Gastroesophageal sphincter (tissue), 4 donors: Measurements from ENCODE around the gene BMP5. TPM values are rescaled to one million over a fixed set of nuclear protein-coding genes. Genes with fewer than 3 reads are reported as not detected.

Experiments used
- ATAC-seq: fragments of 150-250 bp; one replicate; pipeline ENCODE4 v1.9.1; 2016; ENCODE audit warnings: mild to moderate bottlenecking, moderate library complexity
- H3K27ac ChIP-seq, 4 donors: fragments of 200-600 bp; sonication (generic) in 3 of 4; 1 replicate in 3 of 4; 2 replicates in 1 of 4; pipeline ENCODE4 v1.5.1; 2016 to 2019
- H3K27me3 ChIP-seq: fragments of 200-600 bp; sonication (generic); one replicate; pipeline ENCODE4 v1.5.1; 2019
- H3K36me3 ChIP-seq, 2 donors: fragments of 200-600 bp; sonication (generic); one replicate each; pipeline ENCODE4 v1.5.1; 2019; ENCODE audit warnings: control low read depth in 1 of 2
- H3K4me1 ChIP-seq, 3 donors: fragments of 200-600 bp; sonication (generic); 1 replicate in 2 of 3; 2 replicates in 1 of 3; pipeline ENCODE4 v1.5.1; 2016 to 2019; ENCODE audit warnings: control low read depth in 2 of 3
- H3K4me3 ChIP-seq, 2 donors: fragments of 200-600 bp; sonication (generic); one replicate each; pipeline ENCODE4 v1.5.1; 2019; ENCODE audit warnings: mild to moderate bottlenecking in 1 of 2, moderate library complexity in 1 of 2
- H3K9me3 ChIP-seq, 3 donors: fragments of 200-600 bp; sonication (generic); one replicate each; pipeline ENCODE4 v1.5.1; 2017 to 2019; ENCODE audit warnings: control low read depth in 2 of 3
- CTCF ChIP-seq, 4 experiments: fragments of 200-600 bp in 2 of 4; fragments of 450-650 bp in 2 of 4; sonication (generic) in 1 of 4; IDR thresholded peaks; one replicate each; pipeline ENCODE4 v1.5.1; 2017 to 2019; ENCODE audit warnings: antibody characterized with exemption in 4 of 4, mild to moderate bottlenecking in 2 of 4, moderate library complexity in 2 of 4
- EP300 ChIP-seq: sonication (generic); formaldehyde crosslinking; IDR thresholded peaks from one replicate; pipeline ENCODE4 v1.6.1; 2017; ENCODE audit warnings: antibody characterized with exemption, mild to moderate bottlenecking
- POLR2A ChIP-seq, 2 donors: fragments of 450-650 bp; IDR thresholded peaks; one replicate each; pipeline ENCODE4 v1.6.1; 2017; ENCODE audit warnings: antibody characterized with exemption in 2 of 2, mild to moderate bottlenecking in 2 of 2, moderate library complexity in 1 of 2
- POLR2AphosphoS5 ChIP-seq: sonication (generic); formaldehyde crosslinking; IDR thresholded peaks from one replicate; pipeline ENCODE4 v1.6.1; 2017; ENCODE audit warnings: antibody characterized with exemption
- WGBS, 2 donors: methylation state at CpG; one replicate each; pipeline ENCODE4 v1.1.5; 2018; ENCODE audit warnings: low coverage in 1 of 2; 5-methylcytosine and 5-hydroxymethylcytosine counted together
- total RNA-seq, 4 donors: library from RNA; depleted of rRNA; stranded (reverse); fragments of >200 nt; gene quantifications; one replicate each; pipeline ENCODE4 v1.1.0, GENCODE V29; 2016

BMP5 gene
- total RNA-seq: 1 to 10 TPM in 2 of 4 donors, under 1 TPM in 2; 0.40 to 2.6 (median 0.89) TPM

- Histone ChIP-seq H3K36me3 (no peaks in the 10 kb centered on the region), H3K27me3 (no peaks in the 10 kb centered on the region), H3K9me3 (no peaks in the 10 kb centered on the region), H3K27ac (peak within 1 kb of the TSS in 1 of 4 donors; percentile 12), H3K4me1 (no peaks in the 10 kb centered on the region), H3K4me3 (peak within 1 kb of the TSS; percentile 21 to 24)
- ATAC-seq: no peak
- TF ChIP-seq POLR2A (IDR thresholded peaks at IDR 0.05) (no peak), POLR2AphosphoS5 (no peak), EP300 (no peak), CTCF (IDR thresholded peaks at IDR 0.05) (no peak)
- WGBS, 2 donors: 70 to 83% methylated on average over 2 of the region's 2 CpGs
Observed at GRCh38 chr6:55875400-55875799, at the start of gene BMP5. Gene BMP5, minus strand, starts transcription at chr6:55875590. Its CDS starts 725 bp downstream, at chr6:55874865.

GRCh38 chr6:55922406-55922805, 47.0 kb upstream of the BMP5 start:
- no peaks in the 10 kb centered on the region for H3K9me3 ChIP-seq
- H3K36me3 ChIP-seq: no peaks in the 10 kb centered on the region
- H3K4me1 ChIP-seq: no peaks in the 10 kb centered on the region
- H3K4me3 ChIP-seq: no peak overlapping the region
- no peak overlapping the region for H3K27ac ChIP-seq
- no peak for ATAC-seq
- no peak for TF ChIP-seq POLR2AphosphoS5
- TF ChIP-seq CTCF (IDR thresholded peaks at IDR 0.05): no peak
- TF ChIP-seq POLR2A (IDR thresholded peaks at IDR 0.05): no peak
- no peak for TF ChIP-seq EP300
- no peaks in the 10 kb centered on the region for H3K27me3 ChIP-seq

DNA sequence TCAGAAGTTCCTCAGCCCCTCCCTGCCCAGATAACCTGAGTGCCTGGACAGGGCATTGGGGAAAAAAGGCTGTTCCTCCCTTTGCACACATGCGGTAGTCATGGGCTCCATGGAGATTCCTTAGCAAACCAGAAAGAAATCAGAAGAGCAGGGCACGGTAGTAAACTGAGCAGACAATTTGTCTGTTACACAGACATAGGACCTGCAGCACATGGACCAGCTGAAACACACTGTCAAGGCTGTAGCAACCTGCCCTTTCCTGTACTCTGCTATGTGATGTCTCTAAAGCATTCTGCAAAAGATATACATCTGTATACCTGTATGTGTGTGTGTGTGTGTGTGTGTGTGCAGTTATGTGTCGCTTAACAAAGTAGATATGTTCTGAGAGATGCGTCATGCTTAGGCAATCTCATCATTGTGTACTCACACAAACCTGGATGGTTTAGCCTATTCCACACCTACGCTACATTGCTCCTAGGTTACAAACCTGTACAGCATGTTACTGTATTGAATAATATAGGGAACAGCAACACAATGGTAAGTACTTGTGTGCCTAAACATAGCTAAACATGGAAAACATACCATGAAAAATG, 44.4 kb upstream of the BMP5 start:
- 83 to 91% methylated on average over 2 to 4 of the region's 5 CpGs for WGBS, 2 donors
- ATAC-seq: no peak
- Histone ChIP-seq H3K4me3 (no peak overlapping the region), H3K9me3 (no peaks in the 10 kb centered on the region), H3K36me3 (no peaks in the 10 kb centered on the region), H3K4me1 (no peaks in the 10 kb centered on the region), H3K27me3 (no peaks in the 10 kb centered on the region), H3K27ac (no peak overlapping the region)
- TF ChIP-seq CTCF (IDR thresholded peaks at IDR 0.05) (no peak), POLR2A (IDR thresholded peaks at IDR 0.05) (no peak), EP300 (no peak), POLR2AphosphoS5 (no peak)

GRCh38 chr6:55918639-55919038, 43.2 kb upstream of the BMP5 start:
- ATAC-seq: no peak
- WGBS, 2 donors: 11 to 42% methylated on average over 2 of the region's 2 CpGs
- peak overlapping the region in 1 of 4 donors; percentile 24 for H3K27ac ChIP-seq

More at GRCh38 chr6:55918639-55919038, 43.2 kb upstream of the BMP5 start:
- Histone ChIP-seq H3K36me3 (no peaks in the 10 kb centered on the region), H3K9me3 (no peaks in the 10 kb centered on the region), H3K4me1 (peaks cover 0 to 3% (median 0%) of the 10 kb centered on the region in 3 donors), H3K4me3 (no peak overlapping the region), H3K27me3 (no peaks in the 10 kb centered on the region)
- TF ChIP-seq CTCF (IDR thresholded peaks at IDR 0.05) (no peak), EP300 (no peak), POLR2A (IDR thresholded peaks at IDR 0.05) (no peak), POLR2AphosphoS5 (no peak)
